H1 (cell line): ENCODE results near the gene HTR6. TPM values are rescaled to one million over a fixed set of nuclear protein-coding genes. Genes with fewer than 3 reads are reported as not detected.
A peak's percentile ranks its signal among the peaks of the same experiment; 100 is the strongest.

Source experiments
- BCL11A ChIP-seq, 2 experiments: IDR thresholded peaks; one replicate each; pipeline ENCODE4 v1.6.1; 2011; ENCODE audit warnings: low read depth in 2 of 2, low read length in 2 of 2, mild to moderate bottlenecking in 2 of 2
- CHD1 ChIP-seq: IDR thresholded peaks from 2 replicates; pipeline ENCODE4 v1.6.1; 2012; ENCODE audit warnings: low read depth, low read length, improper control_type of control experiment
- CTBP2 ChIP-seq: IDR thresholded peaks from 2 replicates; pipeline ENCODE4 v1.7.0; 2011; ENCODE audit warnings: borderline replicate concordance, mild to moderate bottlenecking, moderate library complexity, mixed read lengths, low read length; ENCODE audit not compliant: insufficient read depth, insufficient read length
- CTCF ChIP-seq, 3 experiments: IDR thresholded peaks; 1 replicate in 2 of 3; 2 replicates in 1 of 3; pipeline versions ENCODE4 v1.5.1 to v1.6.1; 2011; ENCODE audit warnings: low read length in 3 of 3, mild to moderate bottlenecking in 3 of 3, inconsistent platforms in 2 of 3, low read depth in 1 of 3, moderate library complexity in 1 of 3; ENCODE audit not compliant: insufficient read depth in 1 of 3; ENCODE audit errors: control extremely low read depth in 1 of 3
- EP300 ChIP-seq, 2 experiments: IDR thresholded peaks; 1 replicate in 1 of 2; 2 replicates in 1 of 2; pipeline ENCODE4 v1.6.1; 2011 to 2012; ENCODE audit warnings: low read depth in 2 of 2, low read length in 2 of 2, mild to moderate bottlenecking in 2 of 2, borderline replicate concordance in 1 of 2, inconsistent platforms in 1 of 2, moderate library complexity in 1 of 2
- GABPA ChIP-seq: IDR thresholded peaks from 2 replicates; pipeline ENCODE4 v1.6.1; 2011; ENCODE audit warnings: mild to moderate bottlenecking, low read length, moderate library complexity, borderline replicate concordance; ENCODE audit not compliant: insufficient read depth
- JUND ChIP-seq: IDR thresholded peaks from 2 replicates; pipeline ENCODE4 v1.6.1; 2011; ENCODE audit warnings: mild to moderate bottlenecking, improper control_type of control experiment, low read length
- MAX ChIP-seq: IDR thresholded peaks from 2 replicates; pipeline ENCODE4 v1.6.1; 2012; ENCODE audit warnings: inconsistent platforms
- NRF1 ChIP-seq: IDR thresholded peaks from 2 replicates; pipeline ENCODE4 v1.6.1; 2011; ENCODE audit warnings: mild to moderate bottlenecking, low read depth, low read length, improper control_type of control experiment
- POLR2A ChIP-seq, 2 experiments: IDR thresholded peaks; 1 replicate in 1 of 2; 2 replicates in 1 of 2; pipeline ENCODE4 v1.6.1; 2011; ENCODE audit warnings: low read depth in 2 of 2, low read length in 2 of 2, mild to moderate bottlenecking in 2 of 2; ENCODE audit errors: control extremely low read depth in 1 of 2
- POLR2AphosphoS5 ChIP-seq: IDR thresholded peaks from 2 replicates; pipeline ENCODE4 v1.6.1; 2011; ENCODE audit warnings: low read depth, low read length
- SAP30 ChIP-seq: fragments of 300-600 bp; sonication (generic); IDR thresholded peaks from 2 replicates; pipeline ENCODE4 v1.7.1; 2012; ENCODE audit warnings: low read length, moderate library complexity, mild to moderate bottlenecking, inconsistent platforms; ENCODE audit not compliant: insufficient read depth, insufficient replicate concordance
- SIN3A ChIP-seq, 2 experiments: IDR thresholded peaks in 1 of 2; conservative IDR thresholded peaks in 1 of 2; 2 replicates each; pipeline ENCODE4 v1.6.1; 2011 to 2012; ENCODE audit warnings: low read length in 2 of 2, improper control_type of control experiment in 1 of 2, low read depth in 1 of 2, mild to moderate bottlenecking in 1 of 2
- SIRT6 ChIP-seq: IDR thresholded peaks from one replicate; pipeline ENCODE4 v1.7.1; 2012; ENCODE audit warnings: low read length, inconsistent platforms
- SP1 ChIP-seq: IDR thresholded peaks from 2 replicates; pipeline ENCODE4 v1.6.1; 2011; ENCODE audit warnings: low read depth, low read length
- TAF1 ChIP-seq: IDR thresholded peaks from 2 replicates; pipeline ENCODE4 v1.6.1; 2011; ENCODE audit warnings: mild to moderate bottlenecking, low read depth, low read length
- TAF7 ChIP-seq: optimal IDR thresholded peaks from 2 replicates; pipeline ENCODE3; 2011; ENCODE audit warnings: low read depth, mild to moderate bottlenecking, inconsistent platforms, low read length, moderate library complexity, borderline replicate concordance
- TBP ChIP-seq: IDR thresholded peaks from 2 replicates; pipeline ENCODE4 v1.6.1; 2011; ENCODE audit warnings: low read depth, low read length, improper control_type of control experiment
- USF2 ChIP-seq: IDR thresholded peaks from 2 replicates; pipeline ENCODE4 v1.6.1; 2011; ENCODE audit warnings: low read length, improper control_type of control experiment
- polyA plus RNA-seq, 7 experiments: library from polyadenylated mRNA; depleted of rRNA in 3 of 7; stranded (reverse) in 5 of 7; unstranded in 2 of 7; fragments of >200 nt in 5 of 7; fragments of 200-250 nt in 2 of 7; gene quantifications; 1 replicate in 5 of 7; 2 replicates in 1 of 7; 4 replicates in 1 of 7; pipeline versions ENCODE4 v1.2.1 to v1.2.3, GENCODE V29; 2011 to 2013; ENCODE audit warnings: missing spikeins in 2 of 7, mixed read lengths in 2 of 7
- total RNA-seq: library from RNA; stranded (reverse); fragmentation: NEBNext Ultra II Directional; extraction: Animal tissue kit (Norgen Biotek cat#: 25700); gene quantifications from 2 replicates; pipeline ENCODE4 v1.2.1, GENCODE V29; 2021

Gene HTR6
- total and polyA plus RNA-seq, 2 of the 8 experiments (the other 6 are each of a cell fraction or from before 2014, with no cell fraction given): 0.76 to 0.95 TPM

GRCh38 chr1:19715334-19716203 is 50.9 kb downstream of the HTR6 start (continued):
- TF ChIP-seq CTCF (IDR thresholded peaks at IDR 0.05; ENCODE audit: control extremely low read depth in 1 of 3, insufficient read depth in 1 of 3, low read depth in 1 of 3, low read length in 3 of 3) (peak; percentile 80 to 99 (median 97)), SP1 (peak; percentile 80), JUND (no peak), BCL11A (IDR thresholded peaks at IDR 0.05; ENCODE audit: low read depth in 2 of 2, low read length in 2 of 2) (no peak), MAX (0 out of 2 replicates have a peak, but pooled peaks have one; percentile 36), TBP (peak; percentile 45; the same call in 1 of the 2 replicates), CTBP2 (peak; percentile 85), EP300 (IDR thresholded peaks at IDR 0.05; ENCODE audit: borderline replicate concordance in 1 of 2, low read depth in 2 of 2, low read length in 2 of 2) (peak in 1 of 2 experiments; percentile 23; a peak in 1 of 3 replicates), CHD1 (no peak), NRF1 (no peak), TAF1 (0 out of 2 replicates have a peak, but pooled peaks have one; percentile 19), POLR2A (IDR thresholded peaks at IDR 0.05; ENCODE audit: control extremely low read depth in 1 of 2, low read depth in 2 of 2, low read length in 2 of 2) (no peak), GABPA (peak; percentile 36; the same call in 1 of the 2 replicates), SAP30 (no peak), USF2 (no peak), SIRT6 (no peak), TAF7 (no peak), POLR2AphosphoS5 (no peak), SIN3A (conservative IDR thresholded peaks at IDR 0.05 in 1 of 2, IDR thresholded peaks at IDR 0.05 in 1 of 2; ENCODE audit: low read depth in 1 of 2, low read length in 2 of 2) (peak in 1 of 2 experiments; percentile 48; a peak in 1 of 4 replicates)
